IgD-negative memory B cell (primary cell): Measurements from ENCODE around the gene DPP6. TPM values are rescaled to one million over a fixed set of nuclear protein-coding genes. Genes with fewer than 3 reads are reported as not detected.

Experiments
- H3K27ac Mint-ChIP-seq, 3 donors: one replicate each; pipeline ENCODE4 v1.8.0; 2020 to 2022; ENCODE audit warnings: mild to moderate bottlenecking in 3 of 3, mixed read lengths in 3 of 3, moderate library complexity in 1 of 3
- H3K27me3 Mint-ChIP-seq: one replicate; pipeline ENCODE4 v1.8.0; 2021; ENCODE audit warnings: mixed read lengths
- H3K36me3 Mint-ChIP-seq: one replicate; pipeline ENCODE4 v1.8.0; 2020; ENCODE audit warnings: mild to moderate bottlenecking, mixed read lengths
- H3K4me1 Mint-ChIP-seq, 3 donors: one replicate each; pipeline ENCODE4 v1.8.0; 2020 to 2022; ENCODE audit warnings: mixed read lengths in 3 of 3, mild to moderate bottlenecking in 1 of 3
- H3K4me3 Mint-ChIP-seq, 4 donors: one replicate each; pipeline ENCODE4 v1.8.0; 2020 to 2022; ENCODE audit warnings: mild to moderate bottlenecking in 4 of 4, mixed read lengths in 4 of 4, moderate library complexity in 3 of 4
- H3K9me3 Mint-ChIP-seq, 3 donors: one replicate each; pipeline ENCODE4 v1.8.0; 2020 to 2021; ENCODE audit warnings: mixed read lengths in 3 of 3, mild to moderate bottlenecking in 1 of 3
- polyA plus RNA-seq: library from polyadenylated mRNA; unstranded; fragments of 300-500 nt; fragmentation: Illumina TruSeq; gene quantifications from one replicate; pipeline ENCODE4 v1.2.3, GENCODE V29; 2021

DPP6 gene
- polyA plus RNA-seq, 1 donor from 2014 or later: not detected

GRCh38 chr7:154875297-154875696 lies 823.1 kb downstream of the DPP6 start:
- Mint-ChIP-seq H3K9me3 (no peaks in the 10 kb centered on the region), H3K27ac (no peak overlapping the region), H3K27me3 (peaks cover 3% of the 10 kb centered on the region)

GRCh38 chr7:154876516-154876915 lies 824.3 kb downstream of the DPP6 start:
- Mint-ChIP-seq H3K36me3 (no peaks in the 10 kb centered on the region), H3K4me3 (no peak overlapping the region), H3K9me3 (no peaks in the 10 kb centered on the region), H3K27ac (no peak overlapping the region), H3K4me1 (no peaks in the 10 kb centered on the region), H3K27me3 (peaks cover 3% of the 10 kb centered on the region)

More at GRCh38 chr7:154875297-154875696, 823.1 kb downstream of the DPP6 start:
- Mint-ChIP-seq H3K4me1 (no peaks in the 10 kb centered on the region), H3K4me3 (peak overlapping the region in 1 of 4 donors; percentile 27), H3K36me3 (no peaks in the 10 kb centered on the region)

GRCh38 chr7:154877031-154877430 lies 824.8 kb downstream of the DPP6 start:
- no peaks in the 10 kb centered on the region for H3K36me3 Mint-ChIP-seq
- no peak overlapping the region for H3K27ac Mint-ChIP-seq
- H3K27me3 Mint-ChIP-seq: peaks cover 3% of the 10 kb centered on the region
- no peaks in the 10 kb centered on the region for H3K4me1 Mint-ChIP-seq
- H3K4me3 Mint-ChIP-seq: no peak overlapping the region
- no peaks in the 10 kb centered on the region for H3K9me3 Mint-ChIP-seq

- no peak overlapping the region for H3K4me3 Mint-ChIP-seq
- H3K4me1 Mint-ChIP-seq: no peaks in the 10 kb centered on the region
- H3K27me3 Mint-ChIP-seq: no peaks in the 10 kb centered on the region
- H3K36me3 Mint-ChIP-seq: no peaks in the 10 kb centered on the region
- H3K9me3 Mint-ChIP-seq: no peaks in the 10 kb centered on the region
- H3K27ac Mint-ChIP-seq: no peak overlapping the region
Measured at GRCh38 chr7:154879629-154880028, 827.4 kb downstream of the DPP6 start.

GRCh38 chr7:154880513-154880912 lies 828.3 kb downstream of the DPP6 start:
- H3K27ac Mint-ChIP-seq: no peak overlapping the region
- H3K9me3 Mint-ChIP-seq: no peaks in the 10 kb centered on the region
- no peaks in the 10 kb centered on the region for H3K27me3 Mint-ChIP-seq
- no peaks in the 10 kb centered on the region for H3K4me1 Mint-ChIP-seq
- no peaks in the 10 kb centered on the region for H3K36me3 Mint-ChIP-seq
- no peak overlapping the region for H3K4me3 Mint-ChIP-seq

- no peak overlapping the region for H3K27ac Mint-ChIP-seq
- H3K36me3 Mint-ChIP-seq: no peaks in the 10 kb centered on the region
- H3K4me1 Mint-ChIP-seq: no peaks in the 10 kb centered on the region
- no peaks in the 10 kb centered on the region for H3K9me3 Mint-ChIP-seq
- no peak overlapping the region for H3K4me3 Mint-ChIP-seq
- H3K27me3 Mint-ChIP-seq: no peaks in the 10 kb centered on the region
Measured at GRCh38 chr7:154881026-154881425, 828.8 kb downstream of the DPP6 start.

- Mint-ChIP-seq H3K4me1 (no peaks in the 10 kb centered on the region), H3K4me3 (no peak overlapping the region), H3K36me3 (no peaks in the 10 kb centered on the region), H3K27me3 (no peaks in the 10 kb centered on the region), H3K9me3 (no peaks in the 10 kb centered on the region), H3K27ac (no peak overlapping the region)
Measured at GRCh38 chr7:154881526-154881925, 829.3 kb downstream of the DPP6 start.

GRCh38 chr7:154882931-154883474 lies 830.8 kb downstream of the DPP6 start:
- H3K27me3 Mint-ChIP-seq: no peaks in the 10 kb centered on the region
- H3K9me3 Mint-ChIP-seq: no peaks in the 10 kb centered on the region
- H3K4me3 Mint-ChIP-seq: no peak overlapping the region
- H3K36me3 Mint-ChIP-seq: no peaks in the 10 kb centered on the region
- no peaks in the 10 kb centered on the region for H3K4me1 Mint-ChIP-seq
- no peak overlapping the region for H3K27ac Mint-ChIP-seq

- peaks cover 2% of the 10 kb centered on the region for H3K27me3 Mint-ChIP-seq
- H3K36me3 Mint-ChIP-seq: no peaks in the 10 kb centered on the region
- H3K27ac Mint-ChIP-seq: no peak overlapping the region
- no peaks in the 10 kb centered on the region for H3K4me1 Mint-ChIP-seq
- no peak overlapping the region for H3K4me3 Mint-ChIP-seq
- H3K9me3 Mint-ChIP-seq: peaks cover 0 to 7% (median 2%) of the 10 kb centered on the region in 3 donors
Measured at GRCh38 chr7:154884348-154884920, 832.2 kb downstream of the DPP6 start.

- no peaks in the 10 kb centered on the region for H3K4me1 Mint-ChIP-seq
Measured at GRCh38 chr7:154886591-154886990, 834.4 kb downstream of the DPP6 start.

GRCh38 chr7:154888690-154889089 lies 836.5 kb downstream of the DPP6 start:
- Mint-ChIP-seq H3K27ac (no peak overlapping the region), H3K4me1 (no peaks in the 10 kb centered on the region), H3K9me3 (peaks cover 0 to 7% (median 4%) of the 10 kb centered on the region in 3 donors), H3K27me3 (peaks cover 7% of the 10 kb centered on the region), H3K36me3 (no peaks in the 10 kb centered on the region), H3K4me3 (no peak overlapping the region)

More at GRCh38 chr7:154886591-154886990, 834.4 kb downstream of the DPP6 start:
- Mint-ChIP-seq H3K4me3 (no peak overlapping the region), H3K36me3 (no peaks in the 10 kb centered on the region), H3K27me3 (peaks cover 5% of the 10 kb centered on the region), H3K9me3 (peaks cover 0 to 7% (median 2%) of the 10 kb centered on the region in 3 donors), H3K27ac (no peak overlapping the region)

GRCh38 chr7:154892459-154892858 lies 840.3 kb downstream of the DPP6 start:
- Mint-ChIP-seq H3K4me3 (no peak overlapping the region), H3K9me3 (peaks cover 0 to 7% (median 4%) of the 10 kb centered on the region in 3 donors), H3K4me1 (no peaks in the 10 kb centered on the region), H3K27me3 (peaks cover 9% of the 10 kb centered on the region), H3K27ac (no peak overlapping the region), H3K36me3 (no peaks in the 10 kb centered on the region)

- Mint-ChIP-seq H3K9me3 (peaks cover 0 to 1% (median 0%) of the 10 kb centered on the region in 3 donors), H3K27ac (no peak overlapping the region), H3K4me3 (no peak overlapping the region)
Measured at GRCh38 chr7:154896076-154896475, 843.9 kb downstream of the DPP6 start.

GRCh38 chr7:154898973-154899855 lies 847.0 kb downstream of the DPP6 start:
- H3K4me3 Mint-ChIP-seq: peak overlapping the region in 1 of 4 donors; percentile 47
- H3K27ac Mint-ChIP-seq: no peak overlapping the region
- H3K4me1 Mint-ChIP-seq: peaks cover 0 to 2% (median 0%) of the 10 kb centered on the region in 3 donors
- H3K9me3 Mint-ChIP-seq: no peaks in the 10 kb centered on the region
- peaks cover 2% of the 10 kb centered on the region for H3K27me3 Mint-ChIP-seq
- H3K36me3 Mint-ChIP-seq: no peaks in the 10 kb centered on the region

More at GRCh38 chr7:154896076-154896475, 843.9 kb downstream of the DPP6 start:
- H3K27me3 Mint-ChIP-seq: peaks cover 7% of the 10 kb centered on the region
- no peaks in the 10 kb centered on the region for H3K36me3 Mint-ChIP-seq
- no peaks in the 10 kb centered on the region for H3K4me1 Mint-ChIP-seq

- no peak overlapping the region for H3K4me3 Mint-ChIP-seq
Measured at GRCh38 chr7:154899862-154900261, 847.7 kb downstream of the DPP6 start.

More at GRCh38 chr7:154899862-154900261, 847.7 kb downstream of the DPP6 start:
- H3K27me3 Mint-ChIP-seq: peaks cover 3% of the 10 kb centered on the region
- H3K36me3 Mint-ChIP-seq: no peaks in the 10 kb centered on the region
- no peak overlapping the region for H3K27ac Mint-ChIP-seq
- peaks cover 0 to 2% (median 0%) of the 10 kb centered on the region in 3 donors for H3K4me1 Mint-ChIP-seq
- no peaks in the 10 kb centered on the region for H3K9me3 Mint-ChIP-seq
